GM12892 (cell line): ENCODE data around the gene ALDH1B1.
A peak's percentile ranks its signal among the peaks of the same experiment; 100 is the strongest.

Experiments used
- DNase-seq: peaks from one replicate; pipeline ENCODE4 v3.0.0; 2011; ENCODE audit not compliant: insufficient read length
- FAIRE-seq: peaks from 2 replicates; lab custom pipeline; 2011; peaks lifted over from hg19 to GRCh38; lab: Jason Lieb, UNC
- POLR2A ChIP-seq: IDR thresholded peaks from 2 replicates; pipeline ENCODE4 v1.6.1; 2011; ENCODE audit warnings: low read depth, low read length, control low read depth
- POLR2AphosphoS5 ChIP-seq: IDR thresholded peaks from 2 replicates; pipeline ENCODE4 v1.6.1; 2011; ENCODE audit warnings: low read depth, low read length, control low read depth
- TAF1 ChIP-seq: IDR thresholded peaks from 2 replicates; pipeline ENCODE4 v1.6.1; 2011; ENCODE audit warnings: low read depth, mild to moderate bottlenecking, control low read depth, low read length, borderline replicate concordance

Gene ALDH1B1

GRCh38 chr9:38422555-38423260, 30.2 kb downstream of the ALDH1B1 start:
- no peak for FAIRE-seq

GRCh38 chr9:38423273-38423972, 30.9 kb downstream of the ALDH1B1 start:
- DNase-seq (no peak), FAIRE-seq (no peak)
- TF ChIP-seq TAF1 (no peak), POLR2A (no peak), POLR2AphosphoS5 (no peak)

More at GRCh38 chr9:38422555-38423260, 30.2 kb downstream of the ALDH1B1 start:
- TF ChIP-seq TAF1 (no peak), POLR2AphosphoS5 (no peak), POLR2A (no peak)
- DNase-seq, result no peak

GRCh38 chr9:38423973-38424843, 31.7 kb downstream of the ALDH1B1 start, which contains the start of gene IGFBPL1:
Gene IGFBPL1 (minus strand): TSS chr9:38424454. CDS start chr9:38424424, 30 bp downstream.
- DNase-seq, result no peak
- FAIRE-seq, result no peak
- TF ChIP-seq TAF1, result no peak
- no peak for TF ChIP-seq POLR2AphosphoS5
- no peak for TF ChIP-seq POLR2A

GRCh38 chr9:38424918-38425317, 32.4 kb downstream of the ALDH1B1 start:
- TF ChIP-seq POLR2AphosphoS5, result no peak
- no peak for TF ChIP-seq POLR2A
- no peak for TF ChIP-seq TAF1
- DNase-seq (no peak), FAIRE-seq (no peak)

GRCh38 chr9:38428062-38428461, 35.6 kb downstream of the ALDH1B1 start:
- no peak for TF ChIP-seq POLR2A
- TF ChIP-seq TAF1, result no peak
- no peak for TF ChIP-seq POLR2AphosphoS5
- DNase-seq (no peak), FAIRE-seq (no peak)

GRCh38 chr9:38431116-38431515, 38.6 kb downstream of the ALDH1B1 start:
- no peak for DNase-seq
- TF ChIP-seq POLR2A, result no peak
- TF ChIP-seq TAF1, result no peak
- no peak for TF ChIP-seq POLR2AphosphoS5
- FAIRE-seq, result peak; percentile 44

GRCh38 chr9:38432922-38433510, 40.5 kb downstream of the ALDH1B1 start:
- FAIRE-seq (peak; percentile 92), DNase-seq (no peak)
- no peak for TF ChIP-seq TAF1

- no peak for FAIRE-seq
- no peak for TF ChIP-seq TAF1
- TF ChIP-seq POLR2AphosphoS5, result no peak
- TF ChIP-seq POLR2A, result no peak
- no peak for DNase-seq
These were observed 41.9 kb downstream of the ALDH1B1 start for GRCh38 chr9:38434365-38434764.

- DNase-seq (no peak), FAIRE-seq (no peak)
- TF ChIP-seq POLR2AphosphoS5, result no peak
- no peak for TF ChIP-seq POLR2A
- TF ChIP-seq TAF1, result no peak
These were observed 42.4 kb downstream of the ALDH1B1 start for GRCh38 chr9:38434853-38435252.

GRCh38 chr9:38435521-38435920, 43.0 kb downstream of the ALDH1B1 start:
- FAIRE-seq, result no peak
- TF ChIP-seq POLR2A, result no peak
- TF ChIP-seq POLR2AphosphoS5, result no peak
- no peak for TF ChIP-seq TAF1
- DNase-seq, result no peak

- DNase-seq (no peak), FAIRE-seq (no peak)
- no peak for TF ChIP-seq POLR2A
- TF ChIP-seq TAF1, result no peak
- TF ChIP-seq POLR2AphosphoS5, result no peak
These were observed 44.2 kb downstream of the ALDH1B1 start for GRCh38 chr9:38436708-38437107.
